ENCODE data around the gene RNF220. TPM values are rescaled to one million over a fixed set of nuclear protein-coding genes. Genes with fewer than 3 reads are reported as not detected.

The RNF220 gene
- total RNA-seq, 1 donor from 2014 or later, result 58.4 TPM

DNA sequence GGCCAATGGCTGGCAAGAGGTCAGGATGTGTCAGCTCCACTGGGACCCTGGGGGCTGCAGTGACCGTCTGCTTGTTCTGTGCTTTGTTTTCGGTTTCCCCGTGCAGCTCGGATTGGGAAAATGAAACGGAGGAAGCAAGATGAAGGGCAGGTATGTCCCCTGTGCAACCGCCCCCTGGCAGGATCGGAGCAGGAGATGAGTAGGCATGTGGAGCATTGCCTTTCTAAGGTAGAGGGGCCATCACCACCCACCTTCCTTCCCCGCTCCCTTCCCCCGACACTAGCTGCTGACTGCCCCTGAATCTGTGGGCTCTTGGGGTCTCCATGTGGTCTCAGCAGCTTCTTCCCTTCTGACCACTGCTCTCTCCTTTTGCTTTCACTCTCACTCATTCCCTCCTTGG, 230.4 kb downstream of the RNF220 start:
- TF ChIP-seq, protein P1, sequence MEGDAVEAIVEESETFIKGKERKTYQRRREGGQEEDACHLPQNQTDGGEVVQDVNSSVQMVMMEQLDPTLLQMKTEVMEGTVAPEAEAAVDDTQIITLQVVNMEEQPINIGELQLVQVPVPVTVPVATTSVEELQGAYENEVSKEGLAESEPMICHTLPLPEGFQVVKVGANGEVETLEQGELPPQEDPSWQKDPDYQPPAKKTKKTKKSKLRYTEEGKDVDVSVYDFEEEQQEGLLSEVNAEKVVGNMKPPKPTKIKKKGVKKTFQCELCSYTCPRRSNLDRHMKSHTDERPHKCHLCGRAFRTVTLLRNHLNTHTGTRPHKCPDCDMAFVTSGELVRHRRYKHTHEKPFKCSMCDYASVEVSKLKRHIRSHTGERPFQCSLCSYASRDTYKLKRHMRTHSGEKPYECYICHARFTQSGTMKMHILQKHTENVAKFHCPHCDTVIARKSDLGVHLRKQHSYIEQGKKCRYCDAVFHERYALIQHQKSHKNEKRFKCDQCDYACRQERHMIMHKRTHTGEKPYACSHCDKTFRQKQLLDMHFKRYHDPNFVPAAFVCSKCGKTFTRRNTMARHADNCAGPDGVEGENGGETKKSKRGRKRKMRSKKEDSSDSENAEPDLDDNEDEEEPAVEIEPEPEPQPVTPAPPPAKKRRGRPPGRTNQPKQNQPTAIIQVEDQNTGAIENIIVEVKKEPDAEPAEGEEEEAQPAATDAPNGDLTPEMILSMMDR (IDR thresholded peaks at IDR 0.05), result no peak
- no peak overlapping the region for H3K27ac Mint-ChIP-seq (ENCODE audit: unreplicated experiment)
- H3K27me3 Mint-ChIP-seq (ENCODE audit: low read depth), result no peaks in the 10 kb centered on the region

DNA sequence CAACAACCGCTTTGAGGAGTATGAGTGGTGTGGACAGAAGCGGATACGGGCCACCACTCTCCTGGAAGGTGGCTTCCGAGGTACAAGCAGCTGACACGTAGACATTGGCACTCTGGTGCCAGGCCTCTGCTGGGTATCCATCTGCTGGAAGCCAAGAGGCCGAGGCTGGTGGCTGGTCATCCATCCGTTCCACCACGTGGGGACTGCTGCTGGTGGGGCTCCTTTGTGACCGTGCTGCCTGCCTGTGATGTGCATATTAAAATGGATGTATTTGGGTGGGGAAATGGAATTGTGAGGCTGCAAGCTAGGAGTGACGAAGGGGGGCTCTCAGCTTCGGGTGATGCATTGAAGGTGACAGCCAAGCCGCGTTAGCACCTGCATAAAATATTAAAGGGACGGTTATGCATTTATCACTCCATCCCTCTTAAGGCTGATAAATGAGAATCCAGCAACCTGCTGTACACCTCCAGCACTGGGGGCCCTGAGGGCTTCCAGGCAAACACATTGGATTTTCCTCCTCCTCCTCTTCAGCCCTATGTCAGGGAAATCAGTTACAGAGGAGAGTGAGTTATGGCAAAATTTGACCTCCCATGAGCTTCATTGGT, 231.1 kb downstream of the RNF220 start:
- Mint-ChIP-seq H3K27ac (ENCODE audit: unreplicated experiment) (no peak overlapping the region), H3K36me3 (ENCODE audit: low read depth) (peaks cover 29% of the 10 kb centered on the region), H3K9me3 (ENCODE audit: low read depth) (no peaks in the 10 kb centered on the region), H3K27me3 (ENCODE audit: low read depth) (no peaks in the 10 kb centered on the region), H3K4me1 (ENCODE audit: low read depth) (peaks cover 30% of the 10 kb centered on the region), H3K4me3 (ENCODE audit: unreplicated experiment) (no peak overlapping the region)
- DNase-seq (ENCODE audit: low spot score), result no peak
- TF ChIP-seq, protein P1 (IDR thresholded peaks at IDR 0.05), result no peak

More for the DNA sequence above, 230.4 kb downstream of the RNF220 start:
- no peaks in the 10 kb centered on the region for H3K9me3 Mint-ChIP-seq (ENCODE audit: low read depth)
- H3K4me1 Mint-ChIP-seq (ENCODE audit: low read depth), result peaks cover 36% of the 10 kb centered on the region
- H3K36me3 Mint-ChIP-seq (ENCODE audit: low read depth), result peaks cover 27% of the 10 kb centered on the region
- H3K4me3 Mint-ChIP-seq (ENCODE audit: unreplicated experiment), result no peak overlapping the region
- DNase-seq (ENCODE audit: low spot score), result no peak

DNA sequence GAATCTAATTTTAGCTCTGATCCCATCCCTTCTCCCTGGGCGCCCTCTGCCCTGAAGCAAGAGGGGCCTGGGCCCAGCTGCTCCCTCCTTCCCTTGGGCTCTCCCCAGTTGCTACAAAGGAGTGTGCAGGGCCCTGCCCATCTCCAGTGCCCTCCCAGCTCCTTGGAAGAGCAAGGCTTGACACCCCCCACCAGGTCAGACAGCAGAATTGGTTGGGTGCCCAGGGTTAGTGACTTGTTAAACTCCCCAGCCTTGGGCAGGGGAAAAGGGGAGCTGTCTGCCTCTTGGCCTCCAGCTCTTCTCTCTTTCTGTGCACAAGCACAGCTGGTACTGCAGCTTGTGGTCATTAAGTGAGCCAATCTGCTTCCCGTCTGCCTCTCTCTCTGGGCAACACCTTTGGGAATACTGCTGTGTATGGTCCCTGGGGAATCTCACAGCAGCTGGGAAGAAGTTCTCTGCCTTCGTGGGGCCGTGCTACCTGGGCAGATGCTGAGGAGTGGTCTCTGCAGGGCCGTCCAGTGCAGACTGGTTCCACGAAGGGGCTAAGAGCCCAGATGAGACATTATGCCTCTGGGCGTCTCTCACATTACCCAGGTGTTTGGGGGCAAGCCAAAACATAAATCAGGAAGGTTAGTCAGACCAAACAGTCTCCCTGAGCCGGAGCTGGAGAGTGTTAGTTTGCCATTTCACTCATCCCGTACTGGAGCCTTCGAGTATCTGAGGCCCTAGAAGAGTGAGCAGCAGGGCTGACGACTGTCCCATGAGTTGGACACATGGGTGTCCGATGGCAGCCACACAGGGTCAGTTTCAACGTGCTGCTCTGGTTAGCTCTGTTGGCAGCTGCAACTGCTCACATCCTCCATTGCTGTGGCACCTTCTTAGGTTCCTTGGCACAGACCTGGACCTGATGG, 231.9 kb downstream of the RNF220 start:
- Mint-ChIP-seq H3K27me3 (ENCODE audit: low read depth) (no peaks in the 10 kb centered on the region), H3K4me3 (ENCODE audit: unreplicated experiment) (no peak overlapping the region), H3K9me3 (ENCODE audit: low read depth) (no peaks in the 10 kb centered on the region), H3K4me1 (ENCODE audit: low read depth) (peaks cover 29% of the 10 kb centered on the region), H3K36me3 (ENCODE audit: low read depth) (peaks cover 30% of the 10 kb centered on the region), H3K27ac (ENCODE audit: unreplicated experiment) (no peak overlapping the region)
- DNase-seq (ENCODE audit: low spot score), result no peak
- TF ChIP-seq, protein P1 (IDR thresholded peaks at IDR 0.05), result no peak

DNA sequence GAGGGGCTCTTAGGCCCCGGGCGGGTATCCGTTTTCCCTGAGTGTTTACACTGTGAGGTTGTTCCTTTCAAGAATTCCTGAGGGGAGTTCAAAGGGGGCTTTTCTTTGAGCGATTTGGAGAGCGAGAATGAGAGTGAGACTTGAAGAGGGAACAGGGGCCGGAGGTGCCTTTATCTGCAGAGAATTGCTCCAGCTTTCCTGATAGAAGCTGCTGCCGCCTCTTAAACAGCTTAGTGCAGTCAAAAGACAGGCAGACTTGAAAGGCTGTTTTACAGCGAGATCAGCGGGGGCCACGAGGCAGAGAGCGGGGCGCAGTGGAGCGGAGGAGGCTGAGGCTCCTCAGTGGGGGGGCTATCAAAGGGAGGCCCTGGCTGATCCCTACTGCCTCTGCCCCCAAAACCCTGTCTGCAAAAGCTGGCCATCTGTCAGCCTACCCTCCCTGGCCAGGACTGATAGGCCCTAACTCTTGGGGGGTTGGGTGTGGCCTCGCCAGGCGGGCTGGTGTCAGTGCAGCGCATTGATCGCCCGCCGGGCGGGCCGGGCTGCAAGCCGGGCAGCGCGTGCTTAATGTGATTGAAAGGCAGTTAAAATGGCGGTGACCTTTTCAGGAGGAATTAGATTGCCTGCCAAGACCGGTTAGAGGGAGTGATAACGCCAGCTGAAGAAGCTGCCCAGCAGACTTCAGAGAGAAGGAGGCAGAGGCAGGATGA, 232.8 kb downstream of the RNF220 start:
- Mint-ChIP-seq H3K4me1 (ENCODE audit: low read depth) (peaks cover 34% of the 10 kb centered on the region), H3K27ac (ENCODE audit: unreplicated experiment) (no peak overlapping the region), H3K27me3 (ENCODE audit: low read depth) (no peaks in the 10 kb centered on the region), H3K9me3 (ENCODE audit: low read depth) (no peaks in the 10 kb centered on the region), H3K4me3 (ENCODE audit: unreplicated experiment) (no peak overlapping the region), H3K36me3 (ENCODE audit: low read depth) (peaks cover 34% of the 10 kb centered on the region)
- DNase-seq (ENCODE audit: low spot score), result no peak
- TF ChIP-seq, protein P1 (IDR thresholded peaks at IDR 0.05), result no peak

Measured in chondrocyte (in vitro differentiated cells).